SH-SY5Y (cell line): ENCODE results near the gene TULP4.

ENCODE experiments used
- GATA2 ChIP-seq: IDR thresholded peaks from 2 replicates; pipeline ENCODE4 v1.6.1; 2011; ENCODE audit warnings: mild to moderate bottlenecking, low read depth, low read length
- GATA3 ChIP-seq: IDR thresholded peaks from 2 replicates; pipeline ENCODE4 v1.6.1; 2011; ENCODE audit warnings: low read depth, mild to moderate bottlenecking, low read length, moderate library complexity

Gene TULP4

GRCh38 chr6:158398252-158399024, 86.2 kb downstream of the TULP4 start:
- TF ChIP-seq GATA2 (no peak), GATA3 (no peak)

- TF ChIP-seq GATA2 (no peak), GATA3 (no peak)
Observed at GRCh38 chr6:158399040-158399700, 86.9 kb downstream of the TULP4 start.

GRCh38 chr6:158402184-158402583, 89.9 kb downstream of the TULP4 start:
- TF ChIP-seq GATA2, result no peak
- no peak for TF ChIP-seq GATA3

GRCh38 chr6:158405933-158406332, 93.7 kb downstream of the TULP4 start:
- TF ChIP-seq GATA2, result no peak
- TF ChIP-seq GATA3, result no peak

GRCh38 chr6:158406736-158407135, 94.5 kb downstream of the TULP4 start:
- TF ChIP-seq GATA2 (no peak), GATA3 (no peak)

- no peak for TF ChIP-seq GATA3
- TF ChIP-seq GATA2, result no peak
Observed at GRCh38 chr6:158408013-158408412, 95.7 kb downstream of the TULP4 start.

GRCh38 chr6:158408552-158409130, 96.4 kb downstream of the TULP4 start:
- TF ChIP-seq GATA2 (no peak), GATA3 (no peak)

GRCh38 chr6:158409451-158409850, 97.2 kb downstream of the TULP4 start:
- peak; percentile 39 for TF ChIP-seq GATA2
- TF ChIP-seq GATA3, result no peak

- TF ChIP-seq GATA3 (no peak), GATA2 (no peak)
Observed at GRCh38 chr6:158410784-158411183, 98.5 kb downstream of the TULP4 start.

GRCh38 chr6:158411998-158412397, 99.7 kb downstream of the TULP4 start:
- TF ChIP-seq GATA2 (no peak), GATA3 (no peak)

GRCh38 chr6:158413028-158413427, 100.8 kb downstream of the TULP4 start:
- no peak for TF ChIP-seq GATA2

- no peak for TF ChIP-seq GATA3
- TF ChIP-seq GATA2, result no peak
Observed at GRCh38 chr6:158413814-158414565, 101.7 kb downstream of the TULP4 start.

GRCh38 chr6:158414851-158415262, 102.6 kb downstream of the TULP4 start:
- no peak for TF ChIP-seq GATA3
- no peak for TF ChIP-seq GATA2

GRCh38 chr6:158415666-158416065, 103.4 kb downstream of the TULP4 start:
- TF ChIP-seq GATA2, result no peak
- no peak for TF ChIP-seq GATA3
